HTR-8/SVneo (cell line): ENCODE results near the gene PPFIBP2.

ENCODE experiments used
- DNase-seq: peaks from one replicate; pipeline ENCODE4 v3.0.0; 2011; ENCODE audit warnings: low spot score, mixed read lengths; ENCODE audit not compliant: insufficient read length
- FAIRE-seq: peaks from 2 replicates; lab custom pipeline; 2011; peaks lifted over from hg19 to GRCh38; lab: Jason Lieb, UNC

Gene PPFIBP2

DNA sequence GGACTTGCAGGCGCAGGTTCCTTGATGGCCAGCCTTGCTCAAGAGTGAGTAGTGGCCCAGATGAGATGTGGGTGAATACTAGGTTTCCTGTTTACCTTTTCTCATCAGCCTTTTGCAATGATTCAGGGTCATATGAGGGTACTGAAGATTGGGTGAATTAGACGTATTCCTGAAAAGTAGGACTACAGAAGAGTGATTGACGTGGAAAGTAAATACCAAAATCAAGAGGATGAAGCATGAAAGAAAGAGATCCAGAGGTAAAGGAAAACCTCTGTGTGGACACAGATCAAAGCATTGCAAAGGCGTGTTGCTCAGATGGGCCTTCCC lies 99.6 kb downstream of the PPFIBP2 start:
- DNase-seq (no peak), FAIRE-seq (no peak)

- DNase-seq (no peak), FAIRE-seq (no peak)
These were observed 100.9 kb downstream of the PPFIBP2 start for GRCh38 chr11:7614656-7615055.

GRCh38 chr11:7617032-7617431 lies 103.2 kb downstream of the PPFIBP2 start:
- DNase-seq: no peak
- no peak for FAIRE-seq

GRCh38 chr11:7619322-7619721 lies 105.5 kb downstream of the PPFIBP2 start:
- no peak for FAIRE-seq

DNA sequence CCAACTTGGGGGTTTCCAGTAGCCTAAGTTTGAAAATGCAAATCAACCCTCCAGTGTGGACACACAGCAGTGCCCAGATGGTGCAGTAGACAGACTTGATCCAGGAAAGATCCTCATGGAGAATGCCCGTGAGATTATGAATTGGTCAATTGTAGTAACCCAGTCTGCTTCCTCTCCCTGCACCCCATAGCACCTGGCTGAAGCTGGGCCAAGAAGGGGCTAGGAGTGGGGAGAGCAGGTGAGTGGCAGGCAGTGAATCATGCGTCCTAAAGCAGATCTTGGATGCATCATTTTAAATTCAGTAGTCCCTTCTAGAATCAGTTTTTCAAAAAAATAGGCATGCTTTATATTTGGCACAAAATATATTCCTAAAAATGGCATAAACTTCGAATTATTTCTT lies 107.3 kb downstream of the PPFIBP2 start:
- DNase-seq (no peak), FAIRE-seq (no peak)

More at GRCh38 chr11:7619322-7619721, 105.5 kb downstream of the PPFIBP2 start:
- DNase-seq: no peak

- FAIRE-seq: no peak
- no peak for DNase-seq
These were observed 107.8 kb downstream of the PPFIBP2 start for GRCh38 chr11:7621554-7621953.

DNA sequence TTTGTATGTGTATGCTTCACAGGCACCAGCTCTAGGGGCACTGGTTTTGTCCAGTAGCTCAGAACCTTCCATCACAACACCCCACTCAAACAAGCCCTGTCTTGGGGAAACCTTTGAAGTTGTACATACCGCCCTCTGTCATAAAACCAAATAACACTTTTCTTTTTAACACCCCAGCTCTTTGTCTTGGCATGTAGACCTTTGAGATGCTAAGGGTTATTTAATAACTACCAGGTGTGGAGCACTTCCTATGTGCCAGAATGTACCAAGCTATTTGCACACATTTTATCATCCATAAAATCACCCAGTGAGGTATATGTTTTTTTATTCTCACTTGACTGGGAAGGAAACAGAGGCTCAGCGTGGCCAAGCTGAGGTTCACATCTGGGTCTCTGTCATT lies 108.9 kb downstream of the PPFIBP2 start:
- no peak for FAIRE-seq
- no peak for DNase-seq

DNA sequence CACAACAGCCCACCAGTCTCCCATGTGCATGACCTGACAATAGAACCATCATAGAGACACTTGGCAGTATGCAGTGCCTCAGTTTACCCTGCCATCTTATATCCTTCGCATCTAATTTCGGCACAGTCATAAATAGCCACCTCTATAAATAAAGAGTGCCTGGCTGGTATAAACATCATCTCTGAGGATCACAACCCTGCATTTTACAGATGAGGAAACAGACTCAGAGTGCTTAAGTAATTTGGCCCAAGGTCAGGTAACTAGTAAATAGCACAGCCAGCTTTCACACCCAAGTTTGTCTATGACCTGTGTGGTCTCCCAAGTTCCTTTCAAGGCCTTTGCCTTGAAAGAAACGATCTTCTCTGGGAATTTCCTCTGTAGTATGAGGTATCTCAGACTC lies 114.9 kb downstream of the PPFIBP2 start:
- DNase-seq (no peak), FAIRE-seq (no peak)

GRCh38 chr11:7630002-7630401 lies 116.2 kb downstream of the PPFIBP2 start:
- FAIRE-seq: no peak

GRCh38 chr11:7632211-7632610 lies 118.4 kb downstream of the PPFIBP2 start:
- DNase-seq: no peak
- no peak for FAIRE-seq

More at GRCh38 chr11:7630002-7630401, 116.2 kb downstream of the PPFIBP2 start:
- no peak for DNase-seq

DNA sequence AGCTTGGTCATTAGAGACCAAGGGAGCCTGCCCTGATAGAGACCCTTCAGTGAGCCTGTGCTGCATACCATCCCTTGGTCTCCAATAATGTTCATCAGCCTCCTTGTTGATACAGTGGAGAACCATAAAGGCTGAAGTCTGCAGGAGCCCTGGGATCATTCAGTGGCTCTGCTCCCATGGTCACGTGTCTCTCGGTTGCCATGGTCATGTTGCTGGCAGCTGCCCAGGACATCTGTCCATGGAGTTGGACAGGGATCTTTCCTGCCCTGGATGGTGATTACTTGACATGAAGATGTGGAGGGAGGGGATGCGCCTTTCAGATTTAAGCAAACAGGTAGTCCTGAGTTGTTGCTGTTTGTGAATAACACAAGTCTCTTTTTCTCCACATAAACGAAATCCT lies 121.3 kb downstream of the PPFIBP2 start:
- DNase-seq (no peak), FAIRE-seq (no peak)

DNA sequence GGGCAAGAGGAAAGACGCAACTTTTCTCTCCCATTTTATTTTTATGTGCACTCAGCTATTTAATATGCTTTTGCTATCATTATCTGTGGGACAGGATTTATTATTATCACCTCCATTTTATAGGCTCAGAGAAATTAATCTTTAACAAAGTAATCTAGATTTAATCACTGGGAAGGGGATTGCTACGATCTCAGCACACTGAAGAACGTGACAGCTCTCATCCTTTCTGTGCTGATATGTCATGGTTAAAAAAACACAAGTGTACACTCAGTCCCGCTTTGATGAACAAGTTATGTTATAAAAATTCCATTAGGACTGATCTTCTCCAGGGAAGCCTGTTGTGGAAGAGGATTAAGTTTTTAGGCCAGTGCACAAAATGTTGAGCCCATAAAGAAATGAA lies 121.9 kb downstream of the PPFIBP2 start:
- DNase-seq (no peak), FAIRE-seq (no peak)

DNA sequence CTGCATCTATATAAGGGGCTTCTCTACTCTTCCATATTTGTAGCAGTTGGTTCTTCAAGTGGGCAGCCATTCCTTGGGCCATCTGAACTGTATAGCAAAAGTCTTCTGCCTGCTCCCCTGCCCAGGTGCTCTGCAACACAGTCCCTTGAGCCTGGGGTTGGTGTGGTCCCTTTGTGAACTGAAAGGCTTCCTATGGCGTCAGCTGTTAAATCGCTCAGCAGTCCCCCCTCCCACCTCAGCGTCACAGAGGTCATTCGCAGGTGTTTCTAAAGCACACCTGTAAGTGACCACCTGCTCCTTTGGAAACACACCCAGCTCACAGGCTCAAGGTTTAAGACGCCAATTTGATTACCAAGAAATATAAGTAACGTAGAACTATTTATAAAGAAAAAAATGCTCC lies 122.6 kb downstream of the PPFIBP2 start:
- DNase-seq (no peak), FAIRE-seq (no peak)

GRCh38 chr11:7637447-7638157 lies 123.8 kb downstream of the PPFIBP2 start:
- DNase-seq (no peak), FAIRE-seq (no peak)

- DNase-seq: no peak
- FAIRE-seq: no peak
These were observed 125.2 kb downstream of the PPFIBP2 start for GRCh38 chr11:7638710-7639642.

GRCh38 chr11:7639643-7640025 lies 125.8 kb downstream of the PPFIBP2 start:
- no peak for FAIRE-seq

DNA sequence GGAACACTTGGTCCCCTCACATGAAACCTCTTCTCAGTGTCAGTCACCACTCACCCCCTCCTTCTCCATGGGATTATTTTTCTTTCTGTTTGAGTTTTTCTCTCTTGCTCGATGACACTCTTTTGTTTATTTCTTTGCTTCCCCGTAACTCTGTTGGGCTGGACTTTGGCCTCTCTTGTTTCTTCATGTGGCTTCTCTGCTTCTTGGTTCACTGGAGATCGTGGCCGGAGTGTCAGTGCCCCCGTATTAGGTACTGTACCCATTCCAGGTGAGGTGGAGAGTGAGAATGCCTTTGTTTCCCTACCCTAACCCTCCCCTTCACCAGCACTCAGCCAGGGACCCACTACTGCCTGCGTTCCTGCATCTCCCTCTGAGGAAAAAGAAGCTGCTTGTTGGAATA lies 127.0 kb downstream of the PPFIBP2 start:
- no peak for DNase-seq
- no peak for FAIRE-seq

More at GRCh38 chr11:7639643-7640025, 125.8 kb downstream of the PPFIBP2 start:
- no peak for DNase-seq

DNA sequence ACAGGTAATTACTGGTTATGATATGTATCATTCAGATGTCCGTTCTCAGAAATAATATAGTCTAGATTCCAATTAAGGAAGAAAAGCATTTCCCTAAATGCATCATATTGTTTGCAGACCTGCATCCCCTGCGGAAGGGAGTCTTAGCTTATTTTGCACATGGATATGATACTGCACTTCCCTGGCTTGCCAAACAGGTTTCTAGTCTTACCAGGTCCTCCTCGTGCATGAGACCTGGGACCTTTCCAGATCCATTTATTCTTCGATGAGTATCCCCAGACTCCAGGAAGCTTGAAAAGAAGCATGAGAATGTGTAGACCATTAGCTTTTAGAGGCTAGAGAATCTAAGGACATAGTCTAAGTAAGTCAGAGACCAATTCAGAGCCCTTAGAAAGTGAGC lies 128.9 kb downstream of the PPFIBP2 start:
- FAIRE-seq (no peak), DNase-seq (no peak)

DNA sequence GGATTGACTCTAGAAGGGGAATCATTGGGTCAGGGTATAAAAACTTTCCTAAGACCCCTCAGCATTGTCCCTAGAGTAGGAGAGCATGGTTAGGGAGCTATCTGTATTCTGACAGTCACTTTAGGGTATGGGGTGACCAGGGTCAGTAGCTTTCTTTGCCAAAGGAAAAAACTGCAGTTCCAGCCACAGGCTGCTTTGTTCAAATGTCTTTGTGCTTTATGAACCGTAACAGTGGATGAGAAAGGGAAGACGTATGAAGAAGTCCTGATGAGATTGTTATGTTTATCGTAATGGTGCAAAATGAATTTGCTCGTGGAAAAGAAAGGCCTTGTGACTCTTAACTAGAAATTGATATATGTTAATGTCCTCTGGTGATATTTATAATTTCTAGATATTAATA lies 129.5 kb downstream of the PPFIBP2 start:
- DNase-seq (no peak), FAIRE-seq (no peak)

- FAIRE-seq (no peak), DNase-seq (no peak)
These were observed 131.4 kb downstream of the PPFIBP2 start for GRCh38 chr11:7645206-7645605.

GRCh38 chr11:7646866-7647265 lies 133.1 kb downstream of the PPFIBP2 start:
- DNase-seq (no peak), FAIRE-seq (no peak)
